H1 (cell line): ENCODE results near the gene RIPK4. TPM values are rescaled to one million over a fixed set of nuclear protein-coding genes. Genes with fewer than 3 reads are reported as not detected.

Source experiments
- ASH2L ChIP-seq: fragments of 200-600, 300-600 bp; sonication (generic); IDR thresholded peaks from one replicate; pipeline ENCODE4 v1.7.1; 2017; ENCODE audit warnings: low read length
- BACH1 ChIP-seq: IDR thresholded peaks from 2 replicates; pipeline ENCODE4 v1.6.1; 2012; ENCODE audit warnings: low read length, improper control_type of control experiment
- GABPA ChIP-seq: IDR thresholded peaks from 2 replicates; pipeline ENCODE4 v1.6.1; 2011; ENCODE audit warnings: mild to moderate bottlenecking, low read length, moderate library complexity, borderline replicate concordance; ENCODE audit not compliant: insufficient read depth
- POLR2AphosphoS5 ChIP-seq: IDR thresholded peaks from 2 replicates; pipeline ENCODE4 v1.6.1; 2011; ENCODE audit warnings: low read depth, low read length
- SAP30 ChIP-seq: fragments of 300-600 bp; sonication (generic); IDR thresholded peaks from 2 replicates; pipeline ENCODE4 v1.7.1; 2012; ENCODE audit warnings: low read length, moderate library complexity, mild to moderate bottlenecking, inconsistent platforms; ENCODE audit not compliant: insufficient read depth, insufficient replicate concordance
- polyA plus RNA-seq, 7 experiments: library from polyadenylated mRNA; depleted of rRNA in 3 of 7; stranded (reverse) in 5 of 7; unstranded in 2 of 7; fragments of >200 nt in 5 of 7; fragments of 200-250 nt in 2 of 7; gene quantifications; 1 replicate in 5 of 7; 2 replicates in 1 of 7; 4 replicates in 1 of 7; pipeline versions ENCODE4 v1.2.1 to v1.2.3, GENCODE V29; 2011 to 2013; ENCODE audit warnings: missing spikeins in 2 of 7, mixed read lengths in 2 of 7
- total RNA-seq: library from RNA; stranded (reverse); fragmentation: NEBNext Ultra II Directional; extraction: Animal tissue kit (Norgen Biotek cat#: 25700); gene quantifications from 2 replicates; pipeline ENCODE4 v1.2.1, GENCODE V29; 2021
- TF ChIP-seq, protein P1 (sequence below): IDR thresholded peaks from 2 replicates; pipeline ENCODE4 v1.6.1; 2012; ENCODE audit warnings: low read length, inconsistent platforms

RIPK4 gene
- total and polyA plus RNA-seq, 2 of the 8 experiments (the other 6 are each of a cell fraction or from before 2014, with no cell fraction given): 2.7 to 5.6 TPM

DNA sequence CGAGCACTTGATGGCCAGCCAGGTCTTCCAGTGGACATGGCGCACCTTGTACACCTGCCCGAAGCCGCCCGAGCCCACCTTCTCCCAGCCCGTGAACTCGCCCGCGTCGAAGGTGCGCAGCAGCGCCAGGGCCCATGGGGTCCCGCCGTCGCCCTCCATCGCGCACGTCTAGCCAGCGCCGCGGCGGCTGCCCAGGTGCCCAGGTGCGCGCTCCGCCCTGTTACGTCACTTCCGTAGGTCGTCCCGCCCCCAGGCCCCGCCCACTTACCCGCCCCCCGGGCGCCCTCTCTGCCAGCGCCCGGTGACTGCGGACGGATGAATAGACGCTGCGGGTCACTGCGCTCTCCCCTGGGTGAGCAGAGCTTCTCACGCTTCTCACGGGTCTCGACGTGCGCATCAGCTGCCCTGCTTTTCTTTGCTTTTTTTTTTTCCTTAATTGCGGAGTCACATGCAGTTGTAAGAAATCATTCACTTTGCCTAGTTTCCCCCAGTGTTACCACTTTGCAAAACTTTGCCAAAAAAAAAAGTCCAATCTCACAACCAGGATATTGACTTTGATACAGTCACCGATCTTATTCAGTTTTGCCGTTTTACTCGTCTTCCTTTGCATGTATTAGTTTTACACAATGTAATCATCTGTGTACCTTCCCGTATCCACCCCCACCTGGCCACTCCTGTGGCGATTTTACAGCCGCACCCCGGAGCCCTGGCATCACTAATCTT, at the start of gene RIPK4 (continued):
- TF ChIP-seq GABPA: no peak
- TF ChIP-seq ASH2L: peak; percentile 57
- TF ChIP-seq, protein P1, sequence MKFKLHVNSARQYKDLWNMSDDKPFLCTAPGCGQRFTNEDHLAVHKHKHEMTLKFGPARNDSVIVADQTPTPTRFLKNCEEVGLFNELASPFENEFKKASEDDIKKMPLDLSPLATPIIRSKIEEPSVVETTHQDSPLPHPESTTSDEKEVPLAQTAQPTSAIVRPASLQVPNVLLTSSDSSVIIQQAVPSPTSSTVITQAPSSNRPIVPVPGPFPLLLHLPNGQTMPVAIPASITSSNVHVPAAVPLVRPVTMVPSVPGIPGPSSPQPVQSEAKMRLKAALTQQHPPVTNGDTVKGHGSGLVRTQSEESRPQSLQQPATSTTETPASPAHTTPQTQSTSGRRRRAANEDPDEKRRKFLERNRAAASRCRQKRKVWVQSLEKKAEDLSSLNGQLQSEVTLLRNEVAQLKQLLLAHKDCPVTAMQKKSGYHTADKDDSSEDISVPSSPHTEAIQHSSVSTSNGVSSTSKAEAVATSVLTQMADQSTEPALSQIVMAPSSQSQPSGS: no peak
- peak; percentile 69 for TF ChIP-seq POLR2AphosphoS5
- no peak for TF ChIP-seq SAP30
- TF ChIP-seq BACH1: no peak
